Stimulated activated CD8-positive, alpha-beta memory T cell treated with anti-CD3 and anti-CD28 coated beads, Interleukin-15, amount 100 ng/mL, for 4 hours (primary cell): ENCODE measurements around the gene ATRIP.

Experiments
- DNase-seq, 2 donors: peaks; one replicate each; pipeline ENCODE4 v3.0.0-alpha.2; 2020; ENCODE audit warnings: low read depth in 2 of 2

ATRIP gene

GRCh38 chr3:48409291-48410201 lies 37.0 kb upstream of the ATRIP start:
- no peak for DNase-seq

DNA sequence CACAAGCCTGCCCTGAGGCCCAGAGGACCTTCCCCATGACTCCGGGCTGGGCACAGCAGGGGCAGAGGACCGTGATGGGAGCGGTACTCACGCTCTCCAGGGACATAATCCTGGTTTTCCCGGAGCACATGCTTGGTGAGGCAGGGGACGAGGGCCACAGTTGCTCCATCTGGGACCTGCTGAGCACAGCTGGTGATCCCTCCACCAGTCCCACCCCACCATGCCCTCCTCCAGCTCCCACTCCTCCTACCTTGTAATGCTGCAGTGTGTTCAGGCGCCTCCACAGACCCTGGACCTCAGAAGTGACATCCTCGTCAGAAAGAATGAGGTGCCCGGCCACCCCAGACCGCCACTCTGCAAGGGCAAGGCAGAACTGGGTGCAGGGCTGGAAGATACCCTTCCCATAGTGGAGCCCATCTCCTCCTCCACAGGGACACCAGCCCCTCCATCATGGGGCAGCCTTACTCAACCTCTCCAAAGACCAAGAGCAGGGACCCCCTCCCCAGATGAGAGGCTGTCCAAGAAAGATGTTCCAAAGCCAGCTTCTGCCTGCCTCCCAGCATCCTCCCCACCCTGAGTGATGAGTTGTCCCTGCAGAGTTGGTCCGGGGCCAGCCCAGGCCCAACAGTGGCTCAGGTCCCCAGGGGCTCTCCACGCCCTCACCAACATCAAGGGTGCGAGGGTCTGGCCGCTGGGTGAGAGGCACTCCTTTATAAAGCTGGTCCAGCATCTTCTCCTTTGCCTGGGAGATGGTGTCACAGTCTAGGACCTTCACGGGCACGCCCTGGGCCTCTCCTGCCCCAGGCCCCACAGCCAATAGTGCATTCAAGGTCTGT lies 36.1 kb upstream of the ATRIP start:
- no peak for DNase-seq

DNA sequence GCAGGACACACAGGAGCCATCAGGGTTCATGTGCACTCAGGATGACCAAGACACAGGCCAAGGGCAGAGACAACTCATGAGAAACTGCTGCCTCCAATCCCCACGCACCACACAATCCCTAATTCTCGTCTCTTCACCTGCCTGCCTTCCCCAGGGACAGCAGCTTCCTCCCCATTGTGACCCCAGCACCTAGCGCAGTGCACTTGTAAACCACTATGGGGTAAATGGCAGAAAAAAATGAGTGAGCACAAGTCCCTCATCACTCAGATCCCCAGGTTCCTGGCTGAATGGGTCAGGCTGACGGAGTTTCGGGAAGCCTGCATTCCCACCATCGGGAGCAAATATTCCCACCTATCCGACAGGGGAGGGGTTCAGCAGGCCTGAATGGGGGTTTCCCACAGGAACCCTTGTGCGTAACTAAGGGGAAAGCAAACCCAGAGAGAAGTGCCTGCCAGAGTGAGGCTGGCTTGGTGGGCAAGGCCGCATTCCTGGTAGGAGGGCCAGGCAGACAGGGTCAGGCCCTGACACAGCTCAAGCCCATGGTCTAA lies 35.4 kb upstream of the ATRIP start:
- no peak for DNase-seq

GRCh38 chr3:48411606-48412374 lies 34.7 kb upstream of the ATRIP start:
- DNase-seq = no peak

DNA sequence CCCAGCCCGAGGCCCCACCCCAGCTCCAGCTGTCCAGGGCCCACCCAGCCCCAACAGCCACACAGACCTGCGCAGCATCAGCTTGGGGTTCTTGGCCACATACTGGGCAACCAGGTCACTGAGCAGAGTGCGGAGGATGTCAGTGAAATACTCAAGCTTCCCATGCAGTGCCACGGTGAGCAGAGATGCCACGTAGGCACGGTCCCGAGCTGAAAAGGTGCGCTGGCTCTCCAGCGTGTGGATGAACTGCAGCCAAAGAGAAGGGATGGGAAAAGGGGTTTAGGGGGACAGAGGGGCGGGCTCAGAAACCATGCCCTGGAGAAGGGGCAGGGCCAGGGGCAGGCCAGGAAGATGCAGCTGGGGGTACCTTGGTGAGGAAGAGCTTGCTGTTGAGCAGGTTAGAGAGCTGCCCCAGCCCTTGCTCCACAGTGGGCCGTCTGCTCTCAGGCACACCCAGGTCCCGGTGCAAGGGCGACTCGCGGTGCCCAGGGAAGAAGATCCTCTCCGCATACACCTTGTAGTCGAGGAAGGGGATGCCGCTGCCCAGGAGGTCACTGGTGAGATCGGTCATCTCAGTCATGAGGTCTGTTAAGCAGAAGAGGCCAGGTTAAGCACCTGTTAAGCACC lies 34.0 kb upstream of the ATRIP start:
- no peak for DNase-seq

DNA sequence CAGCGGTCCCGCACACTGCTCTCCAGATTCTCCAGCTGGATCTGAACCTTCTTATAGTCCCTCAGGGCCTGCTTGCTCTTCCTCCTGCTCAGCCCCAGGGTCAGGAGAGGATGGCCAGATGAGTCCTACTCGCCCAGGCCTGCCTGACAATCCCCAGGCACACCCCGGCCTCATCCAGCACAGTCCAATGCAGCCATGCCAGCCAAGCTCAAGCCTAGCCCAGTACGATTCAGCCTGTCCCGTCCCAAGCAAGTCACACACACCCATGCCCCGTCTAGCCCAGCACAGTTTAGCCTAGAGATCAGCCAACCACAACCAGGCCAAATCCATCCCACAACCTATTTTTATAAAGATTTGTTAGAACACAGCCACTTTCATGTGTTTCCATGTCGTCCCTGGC lies 33.5 kb upstream of the ATRIP start:
- DNase-seq = no peak

DNA sequence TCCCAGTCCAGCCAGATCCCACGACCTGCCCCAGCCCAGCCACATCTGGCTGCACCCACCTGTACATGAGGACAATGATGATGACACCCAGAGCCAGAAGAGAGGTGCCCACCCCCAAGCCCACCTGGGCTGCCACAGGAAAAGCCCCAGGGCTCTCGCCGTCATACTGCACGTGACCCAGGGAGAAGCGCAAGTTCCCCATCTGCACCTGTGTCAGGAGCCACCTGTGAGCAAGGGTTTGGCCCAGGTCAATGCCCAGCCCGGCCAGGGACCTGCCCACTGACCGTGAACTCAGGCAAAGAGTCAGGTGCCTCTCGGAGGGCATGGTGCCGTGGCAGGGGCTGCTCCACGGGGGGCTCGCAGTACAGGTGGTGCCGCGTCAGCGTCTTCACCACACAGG lies 32.9 kb upstream of the ATRIP start:
- no peak for DNase-seq

- DNase-seq = no peak
These were observed 31.9 kb upstream of the ATRIP start for GRCh38 chr3:48414376-48415250.

- DNase-seq = no peak
These were observed 31.1 kb upstream of the ATRIP start for GRCh38 chr3:48415251-48415953.

DNA sequence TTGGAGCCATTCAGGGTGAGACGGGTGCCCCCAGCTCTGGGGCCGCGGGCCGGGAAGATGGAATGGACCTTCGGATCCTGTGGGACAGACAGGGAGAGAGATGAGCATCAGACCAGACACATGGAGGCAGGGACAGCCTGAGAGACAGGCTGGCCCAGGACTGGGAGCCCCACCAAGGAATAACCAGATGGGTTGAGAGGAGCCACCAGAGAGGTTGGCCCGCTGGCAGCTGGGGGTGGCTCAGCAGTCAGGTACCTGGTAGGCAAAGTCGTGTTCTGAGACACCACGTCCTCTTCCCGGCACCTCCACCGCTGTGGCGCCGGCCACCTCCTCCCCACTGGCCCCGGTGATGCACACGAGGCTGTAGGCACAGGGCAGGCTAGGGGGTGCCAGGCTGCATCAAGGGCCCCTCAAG lies 30.4 kb upstream of the ATRIP start:
- DNase-seq = no peak

DNA sequence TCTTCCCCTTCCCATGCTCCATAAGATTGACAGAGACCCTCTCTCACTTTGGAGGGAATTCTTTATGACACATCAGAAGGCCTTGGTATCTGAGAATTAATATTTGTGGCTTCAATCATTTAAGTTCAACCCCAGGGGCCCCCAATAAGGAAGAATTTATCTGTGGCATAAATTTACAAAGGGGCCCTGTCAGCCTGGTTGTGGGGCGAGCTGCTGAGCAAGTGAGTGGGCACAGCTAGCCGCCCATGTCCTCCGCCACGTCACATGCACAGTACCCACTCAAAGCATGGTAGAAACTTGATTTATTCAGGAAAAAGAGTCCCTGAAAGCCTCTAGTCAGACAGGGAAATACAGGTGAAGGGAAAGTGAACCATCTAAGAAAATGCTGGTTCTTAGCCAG lies 30.0 kb upstream of the ATRIP start:
- no peak for DNase-seq

DNA sequence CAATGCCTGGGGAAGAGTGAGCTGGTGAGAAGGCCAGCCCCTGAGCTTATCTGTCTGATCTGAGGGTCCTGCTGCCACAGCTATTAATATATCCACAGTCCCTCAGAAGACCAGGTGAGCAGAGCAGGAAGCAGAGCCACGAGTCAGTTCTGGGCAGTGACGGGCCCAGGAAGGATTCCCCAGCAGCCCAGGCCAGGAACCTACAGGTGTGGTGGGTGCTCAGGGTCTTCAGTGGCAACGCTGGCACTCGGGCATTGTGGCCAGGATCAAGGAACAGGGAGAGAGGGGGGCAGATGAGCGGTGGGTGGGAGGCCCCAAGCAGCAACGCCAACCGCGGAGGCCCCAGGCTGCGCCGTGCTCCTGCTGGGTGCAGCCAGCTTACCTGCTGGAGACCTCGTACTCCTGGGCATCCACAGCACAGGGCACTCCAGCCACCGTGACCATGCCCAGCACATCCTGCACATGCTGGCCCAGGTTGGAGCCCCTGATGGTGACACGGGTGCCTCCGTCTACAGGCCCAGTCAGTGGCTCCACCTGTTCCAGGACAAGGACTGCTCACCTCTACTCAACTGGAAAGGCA lies 28.9 kb upstream of the ATRIP start:
- DNase-seq = no peak

DNA sequence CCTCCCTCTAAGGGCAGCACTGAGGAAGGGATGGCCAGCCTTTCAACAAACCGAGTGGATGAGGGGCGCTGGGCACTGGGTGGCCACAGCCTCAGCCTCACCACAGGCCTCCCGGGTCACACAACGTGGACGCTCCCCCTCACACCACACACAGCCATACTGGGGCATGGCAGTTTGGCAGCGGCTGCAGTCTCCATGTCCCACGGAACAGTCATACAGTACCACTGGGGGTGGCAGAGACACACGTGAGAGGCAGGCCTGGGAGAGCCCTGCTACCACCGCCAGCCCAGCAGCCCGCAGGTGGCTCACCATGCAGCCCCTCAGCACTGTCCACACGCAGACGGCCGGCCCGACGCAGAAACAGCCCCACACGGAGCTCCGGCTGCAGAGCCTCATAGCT lies 28.4 kb upstream of the ATRIP start:
- no peak for DNase-seq

DNA sequence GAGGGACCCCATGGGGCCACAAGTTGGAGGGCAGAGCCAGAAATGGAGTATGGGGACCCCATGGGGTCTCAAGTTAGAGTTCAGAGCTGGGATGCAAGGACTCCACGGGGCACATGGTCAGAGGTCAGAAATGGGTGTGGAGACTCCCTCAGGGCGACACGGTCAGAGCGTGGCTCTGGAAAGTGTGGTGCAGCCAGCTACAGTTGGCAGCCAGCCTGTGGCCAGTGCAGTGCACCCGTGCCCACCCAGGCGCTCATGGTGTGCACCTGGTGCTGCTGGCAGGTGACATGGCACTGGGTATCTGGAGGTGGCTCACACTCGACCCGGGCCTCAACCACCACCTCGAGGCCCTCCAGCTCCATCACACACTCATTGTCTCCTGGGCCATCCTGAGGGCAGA lies 27.9 kb upstream of the ATRIP start:
- no peak for DNase-seq

DNA sequence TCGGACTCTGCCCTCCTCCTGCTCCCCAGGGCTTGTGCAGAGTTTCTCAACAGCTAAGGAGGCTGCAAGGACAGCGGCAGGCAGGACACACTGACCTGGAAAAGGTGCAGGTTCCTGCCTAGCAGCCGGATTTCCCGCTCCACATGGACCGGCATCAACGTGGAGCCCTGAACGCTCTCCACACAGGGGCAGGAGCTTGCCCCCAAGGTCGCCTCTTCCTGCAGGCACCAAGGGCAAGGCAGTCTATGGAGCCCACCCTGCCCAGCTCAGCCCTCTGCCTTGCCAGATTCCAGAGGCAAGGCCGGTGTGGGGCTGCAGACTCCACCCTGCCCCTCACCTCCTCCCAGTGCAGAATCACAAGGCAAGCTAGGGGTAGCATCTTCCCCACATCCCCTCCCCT lies 27.4 kb upstream of the ATRIP start:
- no peak for DNase-seq

DNA sequence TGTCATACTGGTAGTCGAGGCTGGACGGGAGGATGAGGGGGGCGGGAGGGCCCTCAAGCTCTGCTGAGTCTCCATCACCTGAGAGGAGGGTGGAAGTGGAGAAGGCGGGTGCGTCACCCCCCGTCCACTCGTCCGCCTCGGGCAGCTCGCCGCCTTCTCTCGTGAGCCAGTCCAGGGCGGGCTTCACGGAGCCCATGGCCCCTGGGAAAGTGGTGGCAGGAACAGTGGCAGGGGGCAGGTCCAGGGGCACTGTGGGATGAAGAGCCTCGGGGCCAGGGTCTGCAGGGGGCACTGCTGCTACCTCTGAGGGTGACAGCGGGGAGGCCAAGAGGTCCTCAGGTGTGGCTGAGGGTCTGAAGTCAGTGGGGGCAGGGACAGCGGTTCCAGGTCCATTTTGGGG lies 26.9 kb upstream of the ATRIP start:
- no peak for DNase-seq

DNA sequence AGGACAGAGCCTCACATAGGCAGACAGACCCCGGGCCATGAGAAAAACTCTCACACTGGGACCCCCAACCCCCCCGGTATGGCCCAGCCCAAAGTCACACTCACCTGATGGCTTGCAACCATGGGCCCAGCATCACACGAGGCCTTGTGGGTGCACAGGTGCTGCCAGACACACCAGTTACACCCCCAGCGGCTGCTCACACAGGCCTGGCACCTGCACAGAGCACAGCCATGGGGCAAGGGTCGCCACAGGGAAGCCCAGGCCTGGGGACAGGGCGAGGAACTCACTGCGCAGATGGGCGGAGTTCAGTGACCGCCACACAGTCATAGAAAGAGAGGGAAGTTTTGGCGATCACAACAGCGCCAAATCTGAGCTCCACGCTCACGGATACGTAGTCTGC lies 26.0 kb upstream of the ATRIP start:
- DNase-seq = no peak

DNA sequence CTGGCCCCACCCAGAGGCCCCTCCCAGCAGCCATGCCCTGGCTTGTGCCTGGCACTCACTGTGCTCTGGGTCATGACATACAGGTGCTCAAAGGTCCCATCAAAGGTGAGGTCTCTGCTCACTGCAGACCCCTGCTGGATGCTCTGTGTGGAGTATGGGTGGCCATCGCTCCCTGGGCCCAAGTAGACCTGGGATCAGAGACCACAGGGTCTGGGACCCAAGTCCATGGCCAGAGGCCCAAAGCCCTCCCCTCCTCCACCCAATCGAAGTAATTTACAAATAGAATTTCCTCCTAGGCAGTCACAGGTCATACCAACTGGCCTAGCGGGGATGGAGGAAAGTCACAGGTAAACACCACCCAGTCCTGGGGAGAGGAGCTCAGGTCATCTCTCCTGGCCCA lies 24.3 kb upstream of the ATRIP start:
- DNase-seq = no peak

DNA sequence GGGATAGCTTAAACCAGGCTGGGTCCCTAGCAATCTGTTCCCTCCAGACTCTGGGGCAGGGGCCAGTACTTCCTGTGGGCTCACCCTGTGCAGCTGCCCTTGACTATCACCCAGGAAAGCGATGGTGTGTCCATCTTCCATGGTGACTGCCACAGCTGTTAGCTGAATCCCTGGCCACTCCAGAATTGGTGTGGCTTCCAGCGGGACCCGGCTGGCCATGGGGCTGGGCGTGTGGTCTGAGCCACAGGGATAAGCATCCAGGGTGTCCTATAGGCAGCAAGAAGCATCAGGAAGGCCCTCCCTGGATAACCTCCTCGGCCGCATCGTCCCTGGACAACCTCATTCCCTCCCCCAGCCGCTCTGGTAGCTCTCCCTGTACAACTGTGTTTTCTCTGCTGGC lies 23.9 kb upstream of the ATRIP start:
- DNase-seq = no peak
